Measurements from ENCODE around the gene GFRA4.

GRCh38 chr20:3661060-3661813, 2.0 kb downstream of the GFRA4 start:
- TF ChIP-seq, protein P1, sequence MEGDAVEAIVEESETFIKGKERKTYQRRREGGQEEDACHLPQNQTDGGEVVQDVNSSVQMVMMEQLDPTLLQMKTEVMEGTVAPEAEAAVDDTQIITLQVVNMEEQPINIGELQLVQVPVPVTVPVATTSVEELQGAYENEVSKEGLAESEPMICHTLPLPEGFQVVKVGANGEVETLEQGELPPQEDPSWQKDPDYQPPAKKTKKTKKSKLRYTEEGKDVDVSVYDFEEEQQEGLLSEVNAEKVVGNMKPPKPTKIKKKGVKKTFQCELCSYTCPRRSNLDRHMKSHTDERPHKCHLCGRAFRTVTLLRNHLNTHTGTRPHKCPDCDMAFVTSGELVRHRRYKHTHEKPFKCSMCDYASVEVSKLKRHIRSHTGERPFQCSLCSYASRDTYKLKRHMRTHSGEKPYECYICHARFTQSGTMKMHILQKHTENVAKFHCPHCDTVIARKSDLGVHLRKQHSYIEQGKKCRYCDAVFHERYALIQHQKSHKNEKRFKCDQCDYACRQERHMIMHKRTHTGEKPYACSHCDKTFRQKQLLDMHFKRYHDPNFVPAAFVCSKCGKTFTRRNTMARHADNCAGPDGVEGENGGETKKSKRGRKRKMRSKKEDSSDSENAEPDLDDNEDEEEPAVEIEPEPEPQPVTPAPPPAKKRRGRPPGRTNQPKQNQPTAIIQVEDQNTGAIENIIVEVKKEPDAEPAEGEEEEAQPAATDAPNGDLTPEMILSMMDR (IDR thresholded peaks at IDR 0.05): no peak
- no peak for TF ChIP-seq POLR2A (IDR thresholded peaks at IDR 0.05)

All from vagina (tissue), 2 donors.